HG02571 (cell line): ENCODE measurements around the gene CCDC112.
"Not testable (repeated sequence)": the region's sequence is repeated elsewhere in the genome, so short reads cannot be mapped to it uniquely, and the experiment has no call there.

Source experiments
- ATAC-seq: cut with Tn5 transposase; IDR thresholded peaks from one replicate; pipeline ENCODE4 v1.9.1; 2021; ENCODE audit warnings: mild to moderate bottlenecking, moderate library complexity; ENCODE audit not compliant: unreplicated experiment

CCDC112 gene

DNA sequence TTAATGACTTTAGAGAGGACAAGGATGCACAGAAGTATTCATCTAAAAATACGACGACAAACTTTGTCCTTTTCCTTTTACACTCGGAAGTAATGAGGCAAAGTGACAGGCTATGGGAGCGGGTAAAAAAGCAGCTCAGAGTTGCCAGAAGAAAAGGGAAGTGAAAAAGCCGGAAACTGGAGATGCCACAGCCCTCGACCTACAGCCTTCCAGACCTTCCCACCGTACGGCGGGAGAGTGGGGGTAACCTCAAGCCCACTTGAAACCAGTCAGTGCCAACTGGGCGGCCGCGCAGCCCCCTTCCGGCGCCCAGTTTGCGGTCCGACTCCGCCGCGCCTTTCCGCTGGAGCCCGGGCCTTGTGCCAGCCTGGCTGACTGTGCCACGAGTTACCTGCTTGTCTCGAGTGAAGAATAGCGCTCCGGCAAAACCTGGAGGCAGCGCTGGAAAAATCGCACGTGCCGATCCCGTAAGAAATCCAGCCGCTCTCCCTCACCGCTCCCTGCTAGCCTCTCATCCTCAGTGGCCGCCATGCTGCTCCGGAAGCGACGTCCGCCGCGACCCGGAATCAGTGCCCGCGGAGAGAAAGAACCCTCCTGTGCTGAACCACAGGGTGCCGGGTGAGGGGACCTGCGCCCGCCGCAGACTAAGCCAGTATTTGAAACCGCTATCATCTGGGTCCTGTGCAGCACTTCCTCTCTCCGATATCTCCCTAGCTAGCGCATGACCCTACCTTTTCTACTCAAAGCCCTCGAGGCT, 34.0 kb downstream of the CCDC112 start, which contains the start of gene PGGT1B:
TSS of gene PGGT1B (minus strand) at position 557 of the 757 bp plus-strand sequence. CDS start at position 531, 26 bp downstream.
- peak; percentile 91 for ATAC-seq

DNA sequence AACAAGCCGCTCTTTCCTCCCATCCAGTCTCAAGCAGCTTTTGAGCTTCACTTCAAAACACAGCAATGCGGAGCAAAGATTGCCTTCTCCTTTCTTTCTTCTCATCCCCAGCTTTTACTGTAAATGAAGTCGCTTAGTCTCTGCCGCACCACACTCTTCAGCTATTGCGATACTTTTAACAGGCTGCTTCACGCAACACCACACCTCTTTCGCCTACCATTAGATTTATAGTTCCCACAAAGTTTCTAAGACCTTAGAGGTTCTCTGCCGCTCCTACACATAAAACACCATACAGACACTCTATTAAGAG, 34.5 kb downstream of the CCDC112 start:
- peak; percentile 42 for ATAC-seq

DNA sequence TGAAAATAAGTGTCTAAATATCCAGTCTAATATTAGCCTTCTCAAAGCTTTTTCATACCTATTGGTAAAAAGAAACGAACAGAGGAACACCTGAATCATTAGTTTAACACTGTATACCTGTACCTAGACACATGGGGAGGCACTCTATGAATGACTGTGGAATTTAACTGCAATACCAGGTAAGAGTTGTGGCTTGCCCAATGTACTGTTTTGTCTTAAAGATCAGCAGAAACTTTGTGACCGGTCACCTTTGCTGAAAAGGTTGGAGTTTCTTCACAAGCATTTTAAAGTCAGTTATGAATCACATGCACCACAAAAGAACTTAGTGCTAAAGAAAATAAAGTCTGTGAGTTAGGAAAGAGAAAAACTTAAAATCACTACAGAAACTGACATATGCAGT, 36.2 kb downstream of the CCDC112 start:
- no peak for ATAC-seq

DNA sequence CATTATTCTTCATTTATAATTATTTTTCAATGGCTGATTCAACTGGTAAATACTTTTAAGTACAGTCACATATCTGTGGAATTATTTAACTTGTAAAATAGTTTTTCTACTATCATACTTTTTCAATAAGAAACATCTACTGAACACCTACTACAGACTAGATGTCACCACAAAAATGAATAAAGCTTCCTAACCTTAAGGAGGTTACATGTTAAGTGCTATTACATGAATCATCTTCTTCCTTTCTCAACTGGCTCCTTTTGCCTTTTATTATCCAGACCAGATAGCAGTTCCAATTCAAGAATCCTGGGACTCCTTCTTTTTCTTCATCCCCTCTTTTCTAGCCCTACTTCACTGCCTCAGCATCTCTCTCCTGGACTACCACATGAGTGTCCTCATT, 38.5 kb downstream of the CCDC112 start:
- ATAC-seq: no peak

DNA sequence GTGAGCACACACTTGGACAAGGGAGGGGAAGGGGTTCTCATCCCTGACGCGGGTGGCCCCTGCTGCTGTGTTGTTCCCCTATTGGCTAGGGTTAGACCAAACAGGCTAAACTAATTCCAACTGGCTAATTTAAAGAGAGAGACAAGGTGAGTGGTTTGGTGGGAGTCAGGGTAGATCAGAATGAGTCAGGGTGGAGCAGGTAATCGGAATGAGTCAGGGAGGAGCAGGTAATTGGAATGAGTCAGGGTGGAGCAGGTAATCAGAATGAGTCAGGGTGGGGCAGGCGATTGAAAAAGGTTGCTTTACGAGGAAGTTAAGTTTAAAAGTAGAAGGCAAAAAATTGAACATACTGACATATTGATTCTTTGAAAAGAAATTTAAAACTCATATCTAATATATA, 47.1 kb downstream of the CCDC112 start:
- not testable (repeated sequence) for ATAC-seq

DNA sequence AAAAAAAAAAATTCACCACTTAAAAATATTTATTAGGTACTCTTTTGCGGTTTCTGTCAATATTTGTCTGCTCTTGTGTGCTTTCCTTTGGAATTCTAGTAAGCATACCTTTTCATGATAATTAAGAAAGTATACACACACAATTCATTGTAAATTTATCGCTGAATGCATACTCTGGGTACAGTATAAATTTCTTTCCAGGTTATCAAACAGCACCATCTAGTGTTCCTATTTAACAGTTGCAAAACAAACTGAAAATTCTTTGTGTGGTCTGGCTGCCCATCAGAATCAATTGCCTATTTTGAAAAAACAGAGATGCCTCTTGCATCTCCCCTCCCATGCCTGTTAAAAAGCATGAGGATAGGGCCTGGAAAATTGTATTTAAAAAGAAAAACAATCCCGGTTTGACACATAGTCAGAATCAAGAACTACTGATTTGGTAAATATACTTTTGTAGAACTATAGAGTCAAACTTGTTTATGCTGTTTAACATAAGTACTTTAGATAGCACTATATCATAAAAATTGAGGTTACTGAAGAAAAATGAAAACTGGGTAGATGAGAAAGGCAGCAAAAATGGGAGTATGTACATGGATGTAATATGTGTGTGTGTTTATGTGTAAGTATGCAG, 50.0 kb downstream of the CCDC112 start:
- no peak for ATAC-seq

DNA sequence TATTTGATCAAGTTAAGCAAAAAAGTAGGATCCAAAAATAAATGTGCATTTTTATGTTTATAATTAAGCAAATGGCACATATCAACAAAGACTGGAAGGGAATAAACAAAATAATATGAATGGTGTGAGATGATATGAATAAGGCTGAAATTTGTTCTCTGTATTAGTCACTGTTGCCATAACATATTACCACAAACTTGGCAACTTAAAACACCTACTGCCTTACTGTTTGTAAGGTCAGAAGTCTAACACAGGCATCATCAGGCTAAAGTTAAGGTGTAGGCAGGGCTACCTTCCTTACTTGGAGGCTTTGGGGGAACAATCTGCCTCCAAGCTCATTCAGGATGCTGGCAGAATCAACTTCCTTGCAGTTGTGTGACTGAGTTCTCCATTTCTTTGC, 53.0 kb downstream of the CCDC112 start:
- ATAC-seq: peak; percentile 56

DNA sequence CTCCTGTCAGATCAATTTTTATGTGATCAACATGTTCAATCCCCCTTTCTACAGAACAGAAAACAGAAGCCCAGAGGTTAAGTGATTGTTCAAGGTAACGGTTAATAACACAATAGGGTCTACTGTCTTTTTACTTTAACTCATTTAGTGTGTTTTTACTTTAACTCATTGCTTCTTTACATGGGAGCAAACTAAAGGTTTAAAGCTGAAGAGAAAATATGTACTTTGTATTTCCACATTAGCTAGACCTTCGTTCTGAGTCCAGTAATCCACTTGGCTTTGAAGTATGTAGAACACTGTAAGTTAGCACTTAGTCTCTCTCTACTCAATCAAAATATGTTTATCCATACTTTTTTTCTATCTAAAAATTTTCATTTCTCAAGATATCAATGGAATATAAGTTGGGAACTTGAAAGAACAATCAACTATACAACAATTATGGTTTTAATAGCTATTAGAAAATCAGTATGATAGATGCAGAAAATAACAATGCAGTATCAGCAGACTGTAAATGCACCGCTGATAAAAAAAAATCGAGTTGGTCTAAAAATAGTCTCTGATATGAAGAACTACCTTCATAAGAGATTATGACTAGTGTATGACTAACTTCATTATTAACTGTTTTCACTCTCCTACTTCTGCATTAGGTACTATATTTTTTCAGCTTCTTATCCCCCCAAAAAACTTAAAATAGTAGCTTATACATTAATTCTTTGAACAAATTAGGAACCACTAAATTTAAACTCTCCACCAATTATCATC, 54.4 kb downstream of the CCDC112 start:
- ATAC-seq: no peak

DNA sequence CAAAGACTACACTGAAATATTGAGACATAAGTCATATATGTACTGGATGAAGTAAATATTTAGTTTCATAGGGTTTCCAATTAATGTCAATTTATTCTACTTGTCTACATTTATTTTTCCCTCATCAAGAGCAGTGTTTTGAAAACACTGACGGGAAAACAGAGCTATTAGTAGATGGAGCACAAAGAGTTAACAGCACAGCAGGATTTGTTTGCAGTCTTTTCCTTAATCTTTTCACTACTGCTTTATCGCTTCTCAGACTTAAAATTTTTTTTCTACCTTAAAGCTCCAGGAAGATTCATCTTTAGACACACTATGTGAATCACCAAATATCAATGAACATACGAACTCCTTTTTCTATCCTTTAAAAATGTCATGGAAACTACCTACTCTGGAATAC, 59.4 kb downstream of the CCDC112 start:
- ATAC-seq: no peak

DNA sequence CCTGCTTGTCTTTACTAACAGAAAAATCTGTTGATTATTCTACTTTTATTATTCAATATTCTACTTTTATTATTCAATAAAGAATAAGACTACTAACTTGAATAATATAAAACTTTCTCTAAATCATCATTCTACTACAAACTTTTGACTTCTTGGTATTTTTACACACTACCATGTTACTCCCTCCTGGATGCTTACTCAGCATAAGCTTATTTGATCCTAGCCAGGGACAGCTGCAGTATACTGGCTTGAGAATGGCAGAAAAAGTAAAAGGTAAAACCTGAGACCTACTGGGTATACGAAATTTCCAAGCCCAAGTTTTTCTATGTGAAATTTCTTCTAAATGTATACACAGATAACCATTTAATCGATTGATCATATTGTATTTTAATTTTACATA, 59.9 kb downstream of the CCDC112 start:
- no peak for ATAC-seq

DNA sequence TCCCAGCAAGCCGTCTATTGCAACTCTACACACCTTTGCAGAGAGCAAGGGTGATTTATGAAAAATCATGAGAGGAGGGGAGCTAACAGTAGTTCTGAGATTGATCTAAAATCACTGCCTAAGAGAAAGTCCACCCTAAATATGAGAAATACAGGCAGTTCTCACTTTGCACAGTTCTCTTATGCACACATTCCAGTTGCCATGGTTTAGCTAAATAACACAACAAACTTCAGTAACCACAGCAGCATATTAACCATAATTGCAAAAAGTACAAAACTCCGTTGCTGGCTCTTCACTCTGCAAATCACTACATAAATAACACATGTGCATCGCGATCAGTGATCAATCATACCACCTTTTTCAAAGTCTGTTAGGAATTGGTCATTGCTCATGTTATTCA, 64.9 kb downstream of the CCDC112 start:
- ATAC-seq: no peak

DNA sequence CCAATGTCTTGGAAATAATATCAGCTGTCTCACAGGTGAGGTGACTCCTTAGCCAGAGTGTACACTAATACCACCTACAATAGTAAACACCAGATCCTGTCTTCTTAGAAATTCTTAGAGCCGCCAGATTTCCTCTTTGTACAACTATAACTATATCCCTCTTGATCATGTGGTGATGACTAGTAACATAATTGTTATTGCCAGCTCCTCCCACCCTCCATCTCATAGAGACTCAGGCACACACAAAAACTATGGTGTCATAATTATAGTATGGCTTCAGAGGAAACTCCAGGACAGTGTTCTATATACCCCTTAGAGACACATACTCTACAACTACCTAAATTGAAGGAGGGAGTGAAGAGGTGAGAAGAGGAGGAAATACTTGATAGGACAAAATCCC, 66.8 kb downstream of the CCDC112 start:
- no peak for ATAC-seq

DNA sequence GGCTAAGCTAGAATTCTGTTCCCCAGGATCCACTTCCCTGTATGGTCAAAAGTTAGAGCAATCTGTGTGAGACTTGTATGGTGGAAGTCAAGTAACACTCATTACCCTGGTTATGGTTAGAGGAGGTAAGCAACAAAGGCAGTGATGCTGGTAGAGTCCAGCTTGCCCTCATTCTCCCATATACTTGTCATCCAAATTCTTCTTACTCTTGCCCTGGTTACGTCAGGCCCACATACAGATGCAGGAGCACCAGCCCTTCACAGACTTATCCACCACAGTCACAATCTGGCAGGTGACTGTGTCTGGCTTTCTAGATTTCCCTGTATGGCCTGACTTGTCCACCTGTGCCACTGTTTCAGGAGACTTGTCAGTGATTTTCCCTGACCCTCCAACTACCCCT, 69.2 kb downstream of the CCDC112 start:
- ATAC-seq: no peak
